ENCODE data around the gene ACSS2.

The ACSS2 gene

GRCh38 chr20:34850969-34851368, 25.4 kb upstream of the ACSS2 start:
- no peak for TF ChIP-seq CTCF (conservative IDR thresholded peaks at IDR 0.05; ENCODE audit: low read depth, low read length)
- Histone ChIP-seq H3K27ac (no peak overlapping the region), H3K27me3 (ENCODE audit: insufficient read depth, low read depth) (no peaks in the 10 kb centered on the region), H3K4me2 (no peak overlapping the region), H3K9ac (no peak overlapping the region), H3K79me2 (ENCODE audit: insufficient read depth, low read depth) (no peaks in the 10 kb centered on the region), H3K4me3 (IDR thresholded peaks at IDR 0.05; ENCODE audit: insufficient read depth, low read depth, low read length) (no peak overlapping the region), H2AFZ (ENCODE audit: low read depth) (no peak overlapping the region), H4K20me1 (ENCODE audit: insufficient read depth) (no peaks in the 10 kb centered on the region), H3K36me3 (ENCODE audit: insufficient read depth) (no peaks in the 10 kb centered on the region), H3K4me1 (ENCODE audit: low read depth, poor library complexity, severe bottlenecking) (no peaks in the 10 kb centered on the region)

GRCh38 chr20:34852298-34852697, 24.1 kb upstream of the ACSS2 start:
- TF ChIP-seq CTCF (conservative IDR thresholded peaks at IDR 0.05; ENCODE audit: low read depth, low read length), result no peak
- Histone ChIP-seq H3K27me3 (ENCODE audit: insufficient read depth, low read depth) (no peaks in the 10 kb centered on the region), H3K9ac (no peak overlapping the region), H2AFZ (ENCODE audit: low read depth) (no peak overlapping the region), H3K79me2 (ENCODE audit: insufficient read depth, low read depth) (no peaks in the 10 kb centered on the region), H3K4me1 (ENCODE audit: low read depth, poor library complexity, severe bottlenecking) (no peaks in the 10 kb centered on the region), H3K4me2 (no peak overlapping the region), H3K36me3 (ENCODE audit: insufficient read depth) (no peaks in the 10 kb centered on the region), H3K4me3 (IDR thresholded peaks at IDR 0.05; ENCODE audit: insufficient read depth, low read depth, low read length) (no peak overlapping the region), H3K27ac (no peak overlapping the region), H4K20me1 (ENCODE audit: insufficient read depth) (no peaks in the 10 kb centered on the region)

GRCh38 chr20:34859367-34859766, 17.0 kb upstream of the ACSS2 start:
- no peak overlapping the region for H2AFZ ChIP-seq (ENCODE audit: low read depth)
- no peaks in the 10 kb centered on the region for H3K79me2 ChIP-seq (ENCODE audit: insufficient read depth, low read depth)
- no peaks in the 10 kb centered on the region for H3K4me1 ChIP-seq (ENCODE audit: low read depth, poor library complexity, severe bottlenecking)
- H3K9ac ChIP-seq, result no peak overlapping the region
- no peak overlapping the region for H3K27ac ChIP-seq
- H3K4me3 ChIP-seq (IDR thresholded peaks at IDR 0.05; ENCODE audit: insufficient read depth, low read depth, low read length), result no peak overlapping the region
- H4K20me1 ChIP-seq (ENCODE audit: insufficient read depth), result no peaks in the 10 kb centered on the region
- TF ChIP-seq CTCF (conservative IDR thresholded peaks at IDR 0.05; ENCODE audit: low read depth, low read length), result no peak
- H3K36me3 ChIP-seq (ENCODE audit: insufficient read depth), result no peaks in the 10 kb centered on the region
- H3K4me2 ChIP-seq, result no peak overlapping the region
- no peaks in the 10 kb centered on the region for H3K27me3 ChIP-seq (ENCODE audit: insufficient read depth, low read depth)

GRCh38 chr20:34859826-34860545, 16.4 kb upstream of the ACSS2 start:
- Histone ChIP-seq H3K27me3 (ENCODE audit: insufficient read depth, low read depth) (no peaks in the 10 kb centered on the region), H4K20me1 (ENCODE audit: insufficient read depth) (no peaks in the 10 kb centered on the region), H3K27ac (no peak overlapping the region), H3K79me2 (ENCODE audit: insufficient read depth, low read depth) (no peaks in the 10 kb centered on the region), H3K4me3 (IDR thresholded peaks at IDR 0.05; ENCODE audit: insufficient read depth, low read depth, low read length) (no peak overlapping the region), H3K4me1 (ENCODE audit: low read depth, poor library complexity, severe bottlenecking) (no peaks in the 10 kb centered on the region), H3K4me2 (no peak overlapping the region), H2AFZ (ENCODE audit: low read depth) (no peak overlapping the region), H3K36me3 (ENCODE audit: insufficient read depth) (no peaks in the 10 kb centered on the region), H3K9ac (no peak overlapping the region)
- TF ChIP-seq CTCF (conservative IDR thresholded peaks at IDR 0.05; ENCODE audit: low read depth, low read length), result no peak

Data from KMS-11 (cell line).